Measurements from ENCODE around the gene KRT3. TPM values are rescaled to one million over a fixed set of nuclear protein-coding genes. Genes with fewer than 3 reads are reported as not detected.

KRT3 gene
- total RNA-seq, 2 experiments from 2014 or later: not detected

GRCh38 chr12:52832985-52833905 is 37.3 kb upstream of the KRT3 start:
- Mint-ChIP-seq H3K36me3 (ENCODE audit: low read depth) (no peaks in the 10 kb centered on the region), H3K4me1 (peaks cover 19% of the 10 kb centered on the region), H3K4me3 (no peak overlapping the region), H3K27ac (no peak overlapping the region), H3K9me3 (no peaks in the 10 kb centered on the region), H3K27me3 (peaks cover 5% of the 10 kb centered on the region)
- no peak for DNase-seq
- ChIA-PET CTCF (no interaction called here), POLR2A (no interaction called here)

GRCh38 chr12:52832451-52832850 is 36.5 kb upstream of the KRT3 start:
- ChIA-PET POLR2A (no interaction called here), CTCF (no interaction called here)
- Mint-ChIP-seq H3K27me3 (peaks cover 5% of the 10 kb centered on the region), H3K9me3 (no peaks in the 10 kb centered on the region), H3K36me3 (ENCODE audit: low read depth) (no peaks in the 10 kb centered on the region), H3K4me1 (peaks cover 19% of the 10 kb centered on the region), H3K4me3 (no peak overlapping the region), H3K27ac (no peak overlapping the region)
- no peak for DNase-seq

DNA sequence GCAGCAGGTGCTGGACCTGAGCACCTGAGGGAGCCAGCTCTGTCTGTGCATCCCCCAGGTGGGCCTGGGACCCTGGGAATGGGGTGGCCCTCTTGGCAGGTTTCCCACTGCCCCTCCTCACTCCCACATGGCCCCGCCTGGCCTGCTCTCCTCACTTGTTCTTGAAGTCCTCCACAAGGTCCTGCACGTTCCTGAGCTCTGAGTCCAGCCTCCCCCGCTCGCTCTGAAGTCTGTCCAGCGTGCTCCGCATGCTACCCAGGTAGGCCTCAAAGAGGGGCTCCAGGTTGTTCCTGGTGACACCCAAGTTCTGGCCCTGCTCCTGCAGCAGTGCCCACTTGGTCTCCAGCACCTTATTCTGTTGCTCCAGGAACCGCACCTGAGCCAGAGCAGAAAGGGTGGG is 35.3 kb upstream of the KRT3 start:
- CTCF ChIA-PET: interaction anchor here (0.5 kb wide), 1 partner anchor 1299 kb away, joined by 3 read pairs; no protein-coding TSS in a partner anchor

GRCh38 chr12:52829986-52830770 is 34.3 kb upstream of the KRT3 start:
- Mint-ChIP-seq H3K4me3 (no peak overlapping the region), H3K27me3 (peaks cover 5% of the 10 kb centered on the region), H3K9me3 (no peaks in the 10 kb centered on the region), H3K4me1 (no peaks in the 10 kb centered on the region), H3K27ac (no peak overlapping the region), H3K36me3 (ENCODE audit: low read depth) (no peaks in the 10 kb centered on the region)
- CTCF ChIA-PET: no interaction called here
- POLR2A ChIA-PET: no interaction called here
- DNase-seq: no peak

More for the DNA sequence above, 35.3 kb upstream of the KRT3 start:
- Mint-ChIP-seq H3K9me3 (no peaks in the 10 kb centered on the region), H3K27me3 (peaks cover 5% of the 10 kb centered on the region), H3K4me1 (peaks cover 9% of the 10 kb centered on the region), H3K4me3 (no peak overlapping the region), H3K27ac (no peak overlapping the region), H3K36me3 (ENCODE audit: low read depth) (no peaks in the 10 kb centered on the region)
- POLR2A ChIA-PET: no interaction called here
- no peak for DNase-seq

GRCh38 chr12:52828591-52829021 is 32.7 kb upstream of the KRT3 start:
- ChIA-PET POLR2A (no interaction called here), CTCF (interaction anchor here (0.6 to 1.6 kb wide), 2 partner anchors 51 to 59 kb away, joined by 4 read pairs; no protein-coding TSS in a partner anchor)
- DNase-seq: no peak
- H3K27me3 Mint-ChIP-seq: peaks cover 5% of the 10 kb centered on the region
- H3K27ac Mint-ChIP-seq: no peak overlapping the region
- H3K9me3 Mint-ChIP-seq: no peaks in the 10 kb centered on the region
- H3K4me3 Mint-ChIP-seq: no peak overlapping the region
- no peaks in the 10 kb centered on the region for H3K36me3 Mint-ChIP-seq (ENCODE audit: low read depth)
- no peaks in the 10 kb centered on the region for H3K4me1 Mint-ChIP-seq

GRCh38 chr12:52828156-52828555 is 32.2 kb upstream of the KRT3 start:
- Mint-ChIP-seq H3K4me3 (no peak overlapping the region), H3K36me3 (ENCODE audit: low read depth) (no peaks in the 10 kb centered on the region), H3K9me3 (no peaks in the 10 kb centered on the region), H3K27ac (no peak overlapping the region), H3K27me3 (peaks cover 5% of the 10 kb centered on the region), H3K4me1 (no peaks in the 10 kb centered on the region)
- ChIA-PET POLR2A (no interaction called here), CTCF (interaction anchor here (0.6 to 1.6 kb wide), 2 partner anchors 52 to 60 kb away, joined by 4 read pairs; no protein-coding TSS in a partner anchor)
- no peak for DNase-seq

- Mint-ChIP-seq H3K36me3 (ENCODE audit: low read depth) (no peaks in the 10 kb centered on the region), H3K9me3 (no peaks in the 10 kb centered on the region), H3K4me3 (no peak overlapping the region), H3K27ac (no peak overlapping the region), H3K27me3 (peaks cover 5% of the 10 kb centered on the region), H3K4me1 (no peaks in the 10 kb centered on the region)
- DNase-seq: no peak
- POLR2A ChIA-PET: no interaction called here
- CTCF ChIA-PET: no interaction called here
Observed at GRCh38 chr12:52827499-52828090, 31.7 kb upstream of the KRT3 start.

DNA sequence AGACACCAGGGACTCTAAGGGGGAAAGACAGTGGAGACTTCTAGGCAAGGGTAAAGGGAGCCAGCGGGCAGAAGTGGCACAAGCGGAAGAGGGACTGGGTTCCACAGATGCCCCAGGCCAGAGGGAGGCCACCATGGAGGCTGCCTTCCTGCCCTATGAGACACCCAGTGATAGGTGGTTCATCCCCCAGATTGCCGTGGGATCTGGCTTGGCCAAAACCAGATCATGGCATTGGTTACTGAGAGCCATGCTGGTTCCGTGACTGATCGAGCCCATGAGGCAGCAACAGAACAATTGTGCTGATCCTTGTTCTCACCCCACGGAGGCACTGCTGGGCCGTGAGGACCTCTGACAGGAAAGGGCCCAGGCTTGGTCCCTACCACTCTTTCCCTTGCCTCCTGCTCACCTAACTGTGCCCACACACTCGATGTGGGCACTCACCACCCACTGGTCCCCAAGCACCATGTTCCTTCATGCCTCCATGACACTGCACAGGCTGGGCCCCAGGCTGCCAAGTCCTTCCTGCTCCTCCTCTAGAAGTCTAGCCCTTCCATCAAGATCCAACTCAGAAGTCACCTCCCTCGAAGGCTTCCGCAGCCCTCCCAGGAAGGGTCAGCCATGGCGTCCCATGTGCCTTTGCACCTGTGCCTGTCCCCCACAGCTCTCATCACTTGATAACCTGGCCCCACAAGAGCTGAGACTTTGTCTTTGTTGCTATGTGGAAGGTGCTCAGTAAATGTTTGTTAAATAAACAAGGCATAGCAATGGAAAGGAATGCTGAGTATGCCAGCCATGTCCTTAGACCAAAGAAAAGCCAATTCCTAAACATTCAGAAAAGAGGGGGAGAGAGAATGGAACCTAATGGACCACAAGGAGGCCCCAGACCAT is 30.9 kb upstream of the KRT3 start:
- no peak overlapping the region for H3K4me3 Mint-ChIP-seq
- peaks cover 5% of the 10 kb centered on the region for H3K27me3 Mint-ChIP-seq
- H3K36me3 Mint-ChIP-seq (ENCODE audit: low read depth): no peaks in the 10 kb centered on the region
- CTCF ChIA-PET: no interaction called here
- no peaks in the 10 kb centered on the region for H3K4me1 Mint-ChIP-seq
- POLR2A ChIA-PET: no interaction called here
- H3K27ac Mint-ChIP-seq: no peak overlapping the region
- no peaks in the 10 kb centered on the region for H3K9me3 Mint-ChIP-seq
- DNase-seq: no peak

DNA sequence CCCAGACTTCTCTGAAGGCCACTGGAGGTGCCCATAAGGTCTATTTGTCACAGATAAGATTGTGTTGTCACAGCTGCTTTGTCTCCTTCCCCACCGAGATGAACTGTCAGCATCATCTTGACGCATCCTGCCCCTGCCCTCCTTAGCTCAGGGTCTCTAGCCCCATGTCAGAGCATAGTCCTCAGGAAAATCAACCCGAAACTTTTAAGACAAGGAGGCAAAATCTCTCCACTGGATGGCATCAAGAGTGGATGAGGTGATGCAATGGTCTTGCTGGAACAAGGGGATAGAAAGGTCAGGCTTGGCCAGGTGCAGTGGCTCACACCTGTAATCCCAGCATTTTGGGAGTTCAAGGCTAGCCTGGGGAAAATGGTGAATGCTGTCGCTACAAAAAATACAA is 30.0 kb upstream of the KRT3 start:
- Mint-ChIP-seq H3K9me3 (no peaks in the 10 kb centered on the region), H3K4me1 (no peaks in the 10 kb centered on the region), H3K27me3 (peaks cover 5% of the 10 kb centered on the region), H3K27ac (no peak overlapping the region), H3K4me3 (no peak overlapping the region), H3K36me3 (ENCODE audit: low read depth) (no peaks in the 10 kb centered on the region)
- ChIA-PET CTCF (no interaction called here), POLR2A (no interaction called here)
- no peak for DNase-seq

- no peak for DNase-seq
- Mint-ChIP-seq H3K4me3 (no peak overlapping the region), H3K27me3 (peaks cover 7% of the 10 kb centered on the region), H3K27ac (no peak overlapping the region), H3K4me1 (no peaks in the 10 kb centered on the region), H3K9me3 (no peaks in the 10 kb centered on the region), H3K36me3 (ENCODE audit: low read depth) (no peaks in the 10 kb centered on the region)
- ChIA-PET POLR2A (no interaction called here), CTCF (no interaction called here)
Observed at GRCh38 chr12:52824741-52825410, 29.0 kb upstream of the KRT3 start.

DNA sequence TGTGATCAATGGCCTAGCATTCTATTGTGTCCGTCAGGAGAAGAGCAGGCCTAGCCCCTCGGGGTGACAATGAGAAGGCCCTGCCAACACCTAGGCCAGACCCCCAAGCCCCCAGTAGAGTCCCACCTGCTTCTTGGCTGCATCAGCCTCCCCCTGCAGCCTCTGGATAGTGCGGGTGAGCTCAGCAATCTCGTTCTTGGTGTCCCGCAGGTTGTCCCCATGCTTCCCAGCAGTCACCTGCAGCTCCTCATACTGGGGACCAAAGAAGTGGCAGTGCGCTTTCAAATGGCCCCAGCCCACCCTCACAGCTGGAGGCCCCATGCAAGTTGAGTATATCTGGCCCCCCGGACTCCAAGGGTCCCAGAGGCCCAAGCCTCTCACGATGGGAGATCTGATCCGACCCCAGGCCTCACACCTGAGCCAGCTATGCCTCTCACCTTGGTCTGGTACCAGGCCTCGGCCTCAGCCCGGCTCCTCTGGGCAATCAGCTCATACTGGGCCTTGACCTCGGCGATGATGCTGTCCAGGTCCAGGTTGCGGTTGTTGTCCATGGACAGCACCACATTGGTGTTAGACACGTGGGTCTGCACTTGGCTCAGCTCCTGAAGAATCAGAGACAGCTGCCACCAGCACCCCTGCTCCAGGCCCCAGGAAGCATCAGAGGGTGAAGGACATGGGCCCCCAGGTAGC is 28.0 kb upstream of the KRT3 start:
- Mint-ChIP-seq H3K36me3 (ENCODE audit: low read depth) (no peaks in the 10 kb centered on the region), H3K4me3 (no peak overlapping the region), H3K27me3 (peaks cover 7% of the 10 kb centered on the region), H3K4me1 (no peaks in the 10 kb centered on the region), H3K9me3 (no peaks in the 10 kb centered on the region), H3K27ac (no peak overlapping the region)
- ChIA-PET CTCF (interaction anchor here (0.6 kb wide), 1 partner anchor 545 kb away, joined by 4 read pairs; no protein-coding TSS in a partner anchor), POLR2A (no interaction called here)
- no peak for DNase-seq

Measured in activated CD4-positive, alpha-beta memory T cell treated with anti-CD3 and anti-CD28 coated beads, Interleukin-2, amount 10 ng/mL, durations not matched to agents 7 days and 5 days (primary cell).